Activated CD8-positive, alpha-beta memory T cell treated with anti-CD3 and anti-CD28 coated beads for 1 hour (primary cell): ENCODE data around the gene ZC3H8.

Source experiments
- DNase-seq, 2 donors: peaks; one replicate each; pipeline ENCODE4 v3.0.0-alpha.2; 2020; ENCODE audit warnings: low read depth in 1 of 2; ENCODE audit errors: extremely low read depth in 1 of 2

Gene ZC3H8

GRCh38 chr2:112195950-112196349, 58.9 kb downstream of the ZC3H8 start:
- no peak for DNase-seq

- no peak for DNase-seq
Measured at GRCh38 chr2:112195167-112195766, 59.6 kb downstream of the ZC3H8 start.

- no peak for DNase-seq
Measured at GRCh38 chr2:112194482-112194881, 60.4 kb downstream of the ZC3H8 start.

GRCh38 chr2:112194028-112194427, 60.8 kb downstream of the ZC3H8 start:
- DNase-seq, result no peak

- DNase-seq, result no peak
Measured at GRCh38 chr2:112189001-112189556, 65.8 kb downstream of the ZC3H8 start.

- peak; percentile 39 to 57 for DNase-seq
Measured at GRCh38 chr2:112187805-112188596, 66.8 kb downstream of the ZC3H8 start.

GRCh38 chr2:112187046-112187715, 67.7 kb downstream of the ZC3H8 start:
- DNase-seq, result no peak

GRCh38 chr2:112185131-112185530, 69.7 kb downstream of the ZC3H8 start:
- DNase-seq, result no peak

- no peak for DNase-seq
Measured at GRCh38 chr2:112184121-112184520, 70.7 kb downstream of the ZC3H8 start.

- no peak for DNase-seq
Measured at GRCh38 chr2:112183327-112184025, 71.4 kb downstream of the ZC3H8 start.

GRCh38 chr2:112182581-112183034, 72.2 kb downstream of the ZC3H8 start:
- DNase-seq, result no peak

- DNase-seq, result peak in 1 of 2 donors; percentile 14
Measured at GRCh38 chr2:112181571-112182290, 73.1 kb downstream of the ZC3H8 start.

GRCh38 chr2:112175958-112176573, 78.8 kb downstream of the ZC3H8 start:
- no peak for DNase-seq

GRCh38 chr2:112175333-112175732, 79.5 kb downstream of the ZC3H8 start:
- no peak for DNase-seq

GRCh38 chr2:112174383-112174782, 80.5 kb downstream of the ZC3H8 start:
- no peak for DNase-seq

GRCh38 chr2:112173646-112174319, 81.1 kb downstream of the ZC3H8 start:
- DNase-seq, result no peak

GRCh38 chr2:112170495-112170894, 84.3 kb downstream of the ZC3H8 start:
- DNase-seq, result no peak

GRCh38 chr2:112168422-112169124, 86.3 kb downstream of the ZC3H8 start:
- no peak for DNase-seq
